GM18873 (cell line): ENCODE data around the gene ARID1B.

ENCODE experiments used
- ATAC-seq: cut with Tn5 transposase; IDR thresholded peaks from one replicate; pipeline ENCODE4 v1.9.1; 2021; ENCODE audit warnings: mild to moderate bottlenecking, moderate library complexity, moderate number of reproducible peaks; ENCODE audit not compliant: unreplicated experiment, low FRiP score

ARID1B gene

GRCh38 chr6:156821707-156822106 lies 44.5 kb downstream of the ARID1B start:
- no peak for ATAC-seq

DNA sequence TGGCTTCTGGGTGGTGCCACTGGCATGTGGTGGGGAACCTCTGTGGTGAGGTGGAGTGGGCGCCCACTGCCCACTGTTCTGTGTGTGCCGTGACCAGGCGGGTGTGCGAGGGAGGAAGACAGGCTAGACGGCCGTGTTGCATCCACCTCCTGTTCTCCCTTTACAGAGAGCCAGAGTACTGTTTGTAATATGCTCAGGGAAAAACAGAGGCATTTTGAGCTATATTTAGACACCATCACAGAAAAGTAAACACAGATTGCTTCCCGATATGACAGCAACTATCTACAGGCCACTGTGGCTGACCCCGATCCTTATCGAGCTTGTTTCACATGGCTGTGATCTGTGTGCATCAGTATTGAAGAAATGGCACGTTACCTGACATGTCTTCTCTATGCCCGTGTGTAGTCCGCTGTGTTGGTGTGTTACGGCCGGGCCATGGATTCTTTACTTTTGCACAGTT lies 45.6 kb downstream of the ARID1B start:
- no peak for ATAC-seq

GRCh38 chr6:156824142-156824541 lies 47.0 kb downstream of the ARID1B start:
- no peak for ATAC-seq

- ATAC-seq = no peak
Measured at GRCh38 chr6:156825475-156825874, 48.3 kb downstream of the ARID1B start.

- no peak for ATAC-seq
Measured at GRCh38 chr6:156826290-156826955, 49.2 kb downstream of the ARID1B start.

DNA sequence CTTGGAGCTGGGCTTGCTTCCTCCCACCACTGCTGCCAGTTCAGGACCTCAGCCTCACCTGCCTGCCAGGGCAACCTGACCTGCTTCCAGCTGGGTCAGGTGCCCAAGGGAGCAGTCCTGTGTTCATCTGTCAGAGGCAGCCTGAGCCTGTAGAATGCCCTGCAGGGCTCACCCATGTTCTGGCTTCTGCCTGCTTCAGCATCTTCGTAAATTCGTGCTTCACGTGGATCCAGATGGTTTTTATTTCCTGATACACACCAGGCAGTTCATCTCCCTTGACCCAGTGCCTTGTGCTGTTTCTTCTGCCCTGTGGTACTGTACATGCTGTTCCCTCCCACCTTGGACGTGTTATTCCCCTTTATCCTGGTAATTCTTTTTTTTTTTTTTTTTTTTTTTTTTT lies 50.2 kb downstream of the ARID1B start:
- no peak for ATAC-seq

- no peak for ATAC-seq
Measured at GRCh38 chr6:156828280-156828703, 51.1 kb downstream of the ARID1B start.

- no peak for ATAC-seq
Measured at GRCh38 chr6:156830126-156830525, 52.9 kb downstream of the ARID1B start.

- no peak for ATAC-seq
Measured at GRCh38 chr6:156832231-156832647, 55.1 kb downstream of the ARID1B start.

DNA sequence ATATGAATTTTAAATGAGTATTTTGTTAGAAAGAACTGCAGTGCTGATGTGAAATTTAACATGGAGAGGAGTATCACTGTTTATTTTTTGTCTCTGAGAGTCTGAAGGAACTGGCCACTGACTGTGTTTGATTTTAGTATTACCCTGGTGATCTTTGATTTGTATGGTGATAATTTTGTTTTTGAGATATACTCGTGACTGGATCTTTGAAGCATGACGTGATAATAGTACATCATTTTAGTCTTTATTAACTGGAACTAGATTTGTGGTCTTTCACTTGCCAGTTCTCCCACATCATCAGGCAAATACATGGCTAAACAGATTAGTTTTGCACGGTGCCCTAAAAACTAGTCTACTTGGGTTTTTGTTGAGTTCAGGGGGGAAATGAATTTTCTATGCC lies 55.5 kb downstream of the ARID1B start:
- ATAC-seq = no peak

- ATAC-seq = no peak
Measured at GRCh38 chr6:156833755-156834154, 56.6 kb downstream of the ARID1B start.

GRCh38 chr6:156839129-156839528 lies 62.0 kb downstream of the ARID1B start:
- no peak for ATAC-seq

DNA sequence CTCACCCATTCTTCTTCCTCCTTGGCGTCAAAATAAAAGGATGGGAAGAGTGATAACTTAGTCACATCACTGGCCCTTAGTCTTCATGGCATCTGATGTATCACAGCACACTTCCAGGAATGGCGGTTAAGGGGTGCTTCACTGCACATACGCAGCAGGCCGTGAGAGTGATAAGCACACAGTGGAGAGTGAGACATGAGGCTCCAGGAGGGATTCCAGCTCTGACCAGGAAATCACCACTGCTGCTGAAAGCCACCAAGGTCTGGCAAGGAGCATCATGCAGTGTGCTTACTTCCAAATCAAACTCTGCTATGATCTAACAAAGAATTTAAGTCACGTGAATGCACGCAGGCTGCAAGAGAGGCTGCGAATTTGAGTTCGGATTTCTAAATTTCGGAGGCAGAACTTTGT lies 62.4 kb downstream of the ARID1B start:
- ATAC-seq = no peak

DNA sequence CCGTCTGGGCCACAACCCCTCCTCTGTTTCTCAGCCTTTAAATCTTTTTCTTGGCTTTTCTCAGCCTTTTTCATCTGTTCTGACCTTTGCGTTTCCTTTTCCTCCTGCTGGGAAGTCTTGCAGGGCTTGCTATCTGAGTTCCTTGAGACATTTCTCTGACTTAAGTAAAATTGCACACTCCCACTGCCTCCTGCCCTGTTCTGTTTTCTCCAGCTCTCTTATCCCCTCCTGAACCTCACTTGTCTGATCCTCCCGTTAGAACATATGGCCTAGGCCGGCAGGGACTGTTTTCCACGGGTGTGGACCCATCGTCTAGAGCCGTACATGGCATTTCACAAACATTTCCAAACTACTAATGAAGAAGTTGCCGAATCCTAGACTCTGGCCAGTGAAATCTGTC lies 63.0 kb downstream of the ARID1B start:
- ATAC-seq = no peak

DNA sequence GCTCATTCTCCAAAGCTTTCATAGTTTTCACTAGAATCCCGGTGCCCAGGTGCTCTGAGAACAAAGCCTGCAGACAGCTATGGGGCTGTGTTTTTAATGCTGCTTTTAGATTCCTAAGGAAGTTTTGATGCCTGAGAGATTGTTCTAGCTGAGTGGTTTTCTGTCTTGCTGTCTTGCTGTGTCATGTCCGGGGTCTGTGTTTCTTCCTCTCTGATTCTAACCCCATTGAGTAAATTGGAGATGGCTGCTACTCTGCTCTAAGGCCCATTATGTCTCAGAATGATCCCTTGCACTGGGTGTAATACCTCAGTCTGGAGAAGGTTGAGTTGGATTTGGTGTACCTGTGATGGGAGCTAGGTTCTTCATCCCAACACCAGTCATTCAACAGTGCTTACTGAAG lies 63.4 kb downstream of the ARID1B start:
- ATAC-seq = no peak

DNA sequence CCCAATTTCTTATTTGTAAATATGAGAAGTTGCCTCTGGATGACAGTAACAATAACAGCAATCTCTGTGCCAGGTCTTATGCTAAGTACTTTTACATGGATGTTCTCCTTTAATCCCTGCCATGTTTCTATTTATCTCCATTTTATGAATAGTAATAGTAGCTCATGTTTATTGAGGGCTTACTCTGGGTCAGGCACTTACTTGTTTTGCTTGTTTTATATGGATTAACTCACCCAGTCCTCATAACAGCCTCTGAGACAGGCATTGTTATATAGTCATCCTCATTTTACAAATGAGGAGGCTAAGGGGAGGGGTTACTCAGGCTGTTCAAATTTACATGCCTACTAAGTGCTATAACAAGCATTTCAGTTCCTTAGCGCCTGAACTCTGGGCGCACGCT lies 64.3 kb downstream of the ARID1B start:
- no peak for ATAC-seq

DNA sequence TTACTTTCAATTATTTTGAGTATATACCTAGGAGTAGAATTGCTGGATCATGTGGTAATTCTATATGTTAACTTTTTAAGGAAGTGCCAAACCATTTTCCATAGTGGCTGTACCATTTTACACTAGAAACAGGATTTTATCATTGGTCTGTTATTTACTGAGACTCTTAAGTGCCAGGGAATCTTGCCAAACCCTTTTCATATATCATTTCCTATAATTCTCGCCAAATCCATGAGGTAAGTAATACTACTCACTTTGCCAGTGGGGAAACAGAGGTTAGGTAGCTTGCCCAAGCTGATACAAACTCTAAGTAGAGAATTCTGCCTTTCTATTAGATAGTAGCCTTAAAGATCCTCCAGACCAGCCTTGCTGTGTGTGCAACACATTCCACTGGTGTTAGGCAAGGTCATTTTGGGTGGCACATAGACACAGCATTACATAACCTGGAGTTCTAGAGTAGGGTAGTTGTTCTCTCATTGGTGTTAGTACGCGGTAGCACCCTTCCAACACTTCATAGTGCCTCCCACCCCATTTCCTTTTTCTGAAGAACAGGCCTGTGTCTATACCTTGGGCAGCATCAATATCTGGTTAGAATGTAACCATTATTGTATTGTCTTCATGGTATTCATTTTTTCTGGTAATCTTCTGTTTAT lies 65.5 kb downstream of the ARID1B start:
- no peak for ATAC-seq

DNA sequence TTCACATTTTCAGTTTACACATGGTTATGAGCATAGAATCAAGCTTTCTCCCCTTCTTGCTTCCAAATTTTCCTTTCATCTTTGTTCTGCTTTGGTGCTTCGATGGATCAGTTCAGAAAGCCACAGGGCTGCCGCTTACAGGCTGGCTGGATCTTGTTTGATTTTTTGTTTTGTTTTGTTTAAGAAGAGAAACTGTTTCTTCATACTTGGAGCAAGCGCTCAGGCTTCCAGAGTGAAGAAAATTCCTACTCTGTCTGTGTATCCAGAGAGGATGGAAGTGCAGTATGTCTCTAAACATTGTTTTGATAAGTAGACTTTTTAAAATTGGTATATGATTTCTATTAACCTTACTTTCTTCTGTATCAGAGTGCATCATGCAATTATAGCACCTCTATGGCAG lies 66.9 kb downstream of the ARID1B start:
- ATAC-seq = no peak

- ATAC-seq = no peak
Measured at GRCh38 chr6:156845454-156846155, 68.4 kb downstream of the ARID1B start.

- ATAC-seq = no peak
Measured at GRCh38 chr6:156846845-156847599, 69.8 kb downstream of the ARID1B start.

- ATAC-seq = no peak
Measured at GRCh38 chr6:156848123-156848522, 70.9 kb downstream of the ARID1B start.
